NCI-H524 treated with DMSO at 0.1 percent for 48 hours (cell line): ENCODE measurements around the gene SLC36A2.
A peak's percentile ranks its signal among the peaks of the same experiment; 100 is the strongest.
"Not testable (repeated sequence)": the region's sequence is repeated elsewhere in the genome, so short reads cannot be mapped to it uniquely, and the experiment has no call there.

ENCODE experiments used
- DNase-seq: peaks from one replicate; lab custom pipeline; 2025; lab: John Stamatoyannopoulos, UW

SLC36A2 gene

DNA sequence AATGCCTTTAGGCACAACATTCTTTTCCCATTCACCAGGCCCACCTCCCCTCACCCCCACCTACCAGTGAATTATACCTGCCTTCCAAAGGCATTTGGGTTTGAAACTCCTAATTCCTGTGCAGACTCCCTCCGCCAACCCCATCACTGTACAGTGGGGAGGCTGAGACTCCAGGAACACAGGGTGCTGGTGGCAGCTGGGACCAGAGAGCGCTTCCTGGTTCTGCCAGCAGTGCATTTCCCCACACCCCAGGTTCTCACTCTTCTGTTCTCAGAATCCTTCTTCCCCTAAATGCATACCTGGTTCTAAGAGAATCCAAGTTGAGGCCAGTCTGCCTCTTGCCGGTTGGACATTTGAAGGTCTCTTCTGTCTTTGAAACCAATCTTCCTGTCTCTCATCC, 21.1 kb downstream of the SLC36A2 start:
- no peak for DNase-seq

DNA sequence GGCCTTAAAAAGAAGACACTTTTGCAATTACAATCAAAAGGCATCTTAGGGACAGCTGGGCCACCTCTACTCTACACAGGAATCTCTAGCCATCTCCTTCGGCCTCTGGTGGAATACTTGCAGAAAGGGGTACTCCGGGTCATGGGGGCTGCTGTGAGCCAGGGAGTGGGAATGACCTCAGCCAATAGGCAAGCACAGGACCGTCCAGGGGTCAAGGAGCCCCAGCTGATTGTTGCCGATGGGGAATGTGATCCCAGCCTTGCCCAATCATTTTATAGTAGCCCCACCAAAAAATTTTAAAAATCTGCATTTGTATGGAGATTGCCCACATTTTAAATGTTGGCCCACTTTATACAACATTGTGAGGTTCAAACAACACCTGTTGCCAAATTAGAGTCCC, 26.9 kb downstream of the SLC36A2 start:
- no peak for DNase-seq

DNA sequence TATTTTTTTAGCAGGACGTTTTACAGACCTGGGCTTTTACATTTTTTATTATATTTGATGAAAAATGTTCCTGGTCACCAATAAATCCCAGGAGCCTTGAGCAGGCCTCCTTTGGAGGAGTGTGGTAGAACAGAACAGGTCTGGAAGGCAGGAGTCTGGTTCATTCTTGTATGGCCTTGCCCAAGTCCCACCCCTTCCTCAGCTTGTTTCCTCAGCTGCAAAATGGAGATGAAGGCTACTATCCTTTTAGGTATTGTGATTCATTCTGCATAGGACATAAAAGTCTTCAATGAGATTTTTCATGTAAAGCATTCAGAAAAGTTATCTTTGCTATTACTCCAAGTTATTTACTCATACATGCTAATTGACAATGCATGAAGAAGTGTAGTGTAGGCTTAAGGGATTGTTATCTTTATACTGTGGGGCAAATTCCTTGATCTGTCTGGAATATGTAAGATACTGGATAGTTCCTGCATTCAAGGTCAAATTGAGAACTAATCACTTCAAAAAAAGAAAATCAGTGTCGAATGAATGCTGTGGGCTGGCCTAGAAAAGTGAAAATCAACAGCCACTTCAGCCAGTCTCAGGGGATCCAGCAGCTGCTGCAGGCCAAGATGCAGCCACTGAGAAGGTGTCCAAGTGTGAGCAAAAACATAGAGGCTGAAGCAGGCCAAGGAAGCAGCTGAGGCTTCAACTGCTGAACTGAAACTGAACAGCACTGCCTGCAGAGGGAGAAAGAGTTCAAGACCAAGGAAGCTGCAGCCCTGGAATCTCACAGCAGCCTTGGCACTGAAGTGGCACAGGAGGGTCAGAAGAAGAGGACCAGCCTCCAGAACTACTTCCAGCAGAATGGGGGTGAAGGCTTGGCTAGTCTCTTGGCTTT, 28.3 kb downstream of the SLC36A2 start:
- peak; percentile 22 for DNase-seq

DNA sequence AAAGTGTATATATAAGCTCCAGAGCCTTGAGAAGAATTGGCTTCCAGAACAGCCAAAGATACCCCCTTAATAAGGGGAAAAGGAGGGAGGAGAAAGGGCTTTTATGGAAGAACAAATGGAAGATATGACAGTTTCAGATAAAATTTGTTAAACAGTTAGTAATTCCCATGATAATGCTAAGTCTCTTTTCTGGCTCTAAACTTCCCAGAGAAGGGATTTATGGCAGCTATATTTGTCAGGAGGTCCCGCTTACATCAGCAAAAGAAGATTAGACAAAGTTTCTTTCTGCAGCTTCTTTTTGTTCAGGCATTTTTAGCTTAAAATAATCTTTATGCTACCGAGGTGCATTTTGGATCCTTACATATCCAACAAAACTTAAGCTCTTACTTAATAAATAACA, 29.5 kb downstream of the SLC36A2 start:
- no peak for DNase-seq

DNA sequence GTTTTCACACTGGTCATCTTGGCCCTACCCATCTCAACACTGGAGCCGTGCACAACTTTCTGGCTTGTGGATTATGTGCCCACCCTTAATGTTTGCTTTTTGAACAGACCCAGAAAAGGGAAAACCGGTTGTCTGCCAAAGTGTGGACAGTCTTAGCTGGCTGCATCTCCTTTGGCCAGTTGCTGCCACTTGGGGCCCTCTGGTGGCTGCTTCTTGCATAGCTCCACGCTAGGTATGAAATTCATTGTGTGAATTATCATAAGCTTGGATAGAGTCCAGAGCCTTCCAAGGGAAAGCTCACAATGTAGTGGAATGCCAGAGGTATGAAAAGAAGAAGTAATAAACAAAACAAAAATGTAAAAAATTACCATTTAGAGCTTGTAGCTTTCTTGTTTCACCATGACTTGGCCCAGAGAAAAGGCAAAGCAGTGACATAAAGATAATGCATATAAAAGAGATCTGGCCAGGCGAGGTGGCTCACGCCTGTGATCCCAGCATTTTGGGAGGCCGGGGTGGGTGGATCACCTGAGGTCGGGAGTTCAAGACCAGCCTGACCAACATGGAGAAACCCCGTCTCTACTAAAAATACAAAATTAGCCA, 31.3 kb downstream of the SLC36A2 start:
- DNase-seq, result no peak

DNA sequence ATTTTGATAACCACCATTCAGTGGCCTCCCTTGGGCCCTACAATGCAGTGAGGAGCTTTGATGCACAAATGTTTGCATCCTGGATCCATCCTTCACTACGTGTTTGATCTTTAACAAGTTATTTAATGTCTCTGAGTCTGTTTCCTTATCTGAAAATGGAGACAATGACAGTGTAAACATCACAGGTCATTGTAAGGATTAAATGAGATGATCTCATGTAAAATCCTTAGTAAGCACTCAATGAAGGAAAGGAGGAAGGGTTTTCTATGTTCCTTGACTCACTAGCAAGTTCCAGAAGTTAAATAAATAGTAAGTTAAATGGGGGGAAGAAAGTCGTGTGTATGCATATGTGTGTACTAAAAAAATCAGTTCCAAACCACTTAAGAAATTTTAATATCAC, 34.0 kb downstream of the SLC36A2 start:
- DNase-seq, result no peak

DNA sequence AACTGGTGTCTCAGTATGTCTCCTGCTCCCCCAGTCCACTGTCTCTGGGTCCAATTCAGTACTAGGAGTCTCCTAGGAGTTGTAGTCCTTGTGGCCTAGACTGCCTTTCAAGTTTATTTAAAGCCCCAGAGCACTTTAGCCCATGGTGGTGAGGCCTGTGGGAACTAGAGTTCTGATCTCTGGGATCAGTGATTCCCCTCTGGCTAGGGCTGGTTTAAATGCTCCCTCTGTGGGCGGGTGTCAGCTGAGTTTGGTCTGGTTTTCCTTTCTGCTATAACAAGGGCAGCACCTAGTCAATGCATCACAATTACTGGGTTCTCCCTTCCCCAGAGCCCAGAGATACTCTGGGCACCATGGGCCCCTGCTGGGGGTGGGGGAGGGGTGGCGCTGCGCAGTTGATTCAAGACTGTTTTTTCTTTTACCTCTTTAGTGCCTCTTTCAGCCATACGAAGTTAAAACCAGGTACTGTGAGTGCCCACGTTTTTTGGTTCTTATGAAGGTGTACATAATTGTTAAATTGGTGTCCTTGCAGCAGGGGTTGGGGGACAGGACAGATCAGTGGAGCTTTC, 34.5 kb downstream of the SLC36A2 start:
- DNase-seq, result no peak

DNA sequence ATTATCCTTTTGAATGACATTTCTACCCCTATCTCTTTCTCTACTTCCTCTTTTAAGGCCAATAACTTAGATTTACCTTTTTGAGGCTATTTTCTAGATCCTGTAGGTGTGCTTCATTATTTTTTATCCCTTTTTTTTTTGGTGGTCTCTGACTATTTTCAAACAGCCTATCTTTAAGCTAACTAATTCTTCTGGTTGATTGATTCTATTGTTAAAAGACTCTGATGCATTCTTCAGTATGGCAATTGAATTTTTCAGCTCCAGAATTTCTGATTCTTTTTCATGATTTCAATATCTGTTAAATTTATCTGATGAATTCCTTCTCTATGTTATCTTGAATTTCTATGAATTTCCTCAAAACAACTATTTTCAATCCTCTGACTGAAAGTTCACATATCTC, 36.4 kb downstream of the SLC36A2 start:
- DNase-seq, result no peak

DNA sequence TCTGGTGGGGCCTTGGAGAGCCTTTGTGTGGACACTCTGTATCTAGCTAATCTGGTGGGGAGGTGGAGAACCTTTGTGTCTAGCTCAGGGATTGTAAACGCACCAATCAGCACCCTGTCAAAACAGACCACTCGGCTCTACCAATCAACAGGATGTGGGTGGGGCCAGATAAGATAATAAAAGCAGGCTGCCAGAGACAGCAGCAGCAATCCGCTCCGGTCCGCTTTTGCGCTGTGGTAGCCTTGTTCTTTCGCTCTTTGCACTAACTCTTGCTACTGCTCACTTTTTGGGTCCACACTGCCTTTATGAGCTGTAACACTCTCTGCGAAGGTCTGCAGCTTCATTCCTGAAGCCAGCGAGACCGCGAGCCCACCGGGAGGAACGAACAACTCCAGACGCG, 37.5 kb downstream of the SLC36A2 start:
- not testable (repeated sequence) for DNase-seq

DNA sequence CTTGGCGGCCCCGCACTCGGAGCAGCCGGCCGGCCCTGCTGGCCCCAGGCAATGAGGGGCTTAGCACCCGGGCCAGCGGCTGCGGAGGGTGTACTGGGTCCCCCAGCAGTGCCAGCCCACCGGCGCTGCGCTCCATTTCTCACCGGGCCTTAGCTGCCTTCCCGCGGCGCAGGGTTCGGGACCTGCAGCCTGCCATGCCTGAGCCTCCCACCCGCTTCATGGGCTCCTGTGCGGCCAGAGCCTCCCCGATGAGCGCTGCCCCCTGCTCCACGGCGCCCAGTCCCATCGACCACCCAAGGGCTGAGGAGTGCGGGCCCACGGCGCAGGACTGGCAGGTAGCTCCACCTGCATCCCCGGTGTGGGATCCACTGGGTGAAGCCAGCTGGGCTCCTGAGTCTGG, 38.1 kb downstream of the SLC36A2 start:
- not testable (repeated sequence) for DNase-seq

DNA sequence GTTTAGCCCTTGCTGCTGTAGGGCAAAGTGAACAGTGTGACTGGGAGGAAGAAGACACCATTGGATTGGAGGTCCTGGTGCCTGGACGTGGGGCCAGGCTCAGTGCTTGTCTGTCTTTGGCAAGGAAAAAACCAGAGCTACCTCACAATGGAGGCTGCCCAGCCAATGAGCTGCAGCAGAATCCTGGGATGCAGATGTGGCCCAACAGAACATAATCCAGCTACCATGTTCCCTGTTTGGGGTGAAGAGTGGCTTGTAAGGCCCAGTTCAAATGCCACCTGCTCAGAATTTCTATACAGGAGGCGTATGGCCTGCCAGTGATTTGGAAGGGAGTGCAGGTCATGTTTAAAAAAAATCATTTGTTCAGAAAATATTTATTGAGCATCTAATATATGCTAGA, 43.7 kb downstream of the SLC36A2 start, which contains the start of gene SLC36A3:
Gene SLC36A3 (minus strand): TSS at position 101 of the 400 bp plus-strand sequence. CDS start 412 bp downstream, outside the sequence.
- DNase-seq, result no peak

DNA sequence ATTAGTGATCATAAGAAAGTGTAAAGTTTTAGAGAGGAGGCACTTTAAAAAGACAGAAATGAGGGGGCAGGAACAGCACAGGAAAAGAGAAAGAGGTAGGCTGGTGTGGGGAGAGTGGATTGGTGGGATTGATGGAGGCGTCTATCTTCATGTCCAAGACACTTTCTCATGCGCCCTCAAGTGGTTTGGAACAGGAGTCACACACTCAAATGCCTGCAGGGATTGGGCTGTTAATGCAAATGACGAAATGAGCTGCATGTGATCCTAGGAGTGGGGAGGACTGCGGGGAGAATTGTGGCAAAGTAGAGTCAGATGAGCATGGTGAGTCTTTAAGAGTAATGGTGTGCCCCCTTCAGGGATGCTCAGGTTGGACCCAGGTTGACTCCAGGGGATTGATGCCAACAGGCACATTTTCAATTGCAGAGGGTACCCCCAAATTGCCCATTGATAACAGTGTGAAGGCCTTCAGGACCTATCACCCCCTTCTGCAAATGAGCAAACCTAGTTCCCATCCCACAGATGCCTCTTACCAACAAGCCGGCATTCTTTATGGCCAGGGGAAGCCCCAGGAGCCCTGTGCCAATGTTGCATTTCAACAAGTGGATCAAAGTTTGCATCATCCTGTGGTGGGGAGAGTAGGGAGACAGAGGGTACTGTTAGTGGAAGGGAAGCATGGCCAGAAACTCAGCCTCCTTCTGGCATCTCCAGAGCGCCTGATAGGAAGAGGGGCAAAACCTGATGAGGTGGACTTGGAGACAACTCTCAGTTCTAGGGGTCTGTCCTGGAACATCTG, 49.1 kb downstream of the SLC36A2 start:
- peak; percentile 16 for DNase-seq

DNA sequence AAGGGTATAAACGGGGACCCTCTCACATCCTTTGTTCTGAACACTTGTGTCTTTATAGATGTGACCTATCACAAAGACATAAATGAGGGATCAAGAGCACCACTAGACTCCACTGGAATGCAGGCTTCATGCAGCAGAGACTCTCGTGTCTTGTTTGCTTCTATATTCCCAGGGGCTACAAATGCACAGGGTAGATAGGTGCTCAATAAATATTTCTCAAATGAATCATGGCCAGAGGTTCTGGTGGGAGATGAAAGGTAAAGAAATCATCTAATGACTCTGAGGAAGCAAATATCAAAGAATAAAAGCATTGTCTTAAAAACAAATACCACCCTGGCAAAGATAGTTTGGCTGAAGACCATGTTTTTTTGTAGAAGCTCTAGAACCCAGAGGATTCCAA, 50.4 kb downstream of the SLC36A2 start:
- no peak for DNase-seq

DNA sequence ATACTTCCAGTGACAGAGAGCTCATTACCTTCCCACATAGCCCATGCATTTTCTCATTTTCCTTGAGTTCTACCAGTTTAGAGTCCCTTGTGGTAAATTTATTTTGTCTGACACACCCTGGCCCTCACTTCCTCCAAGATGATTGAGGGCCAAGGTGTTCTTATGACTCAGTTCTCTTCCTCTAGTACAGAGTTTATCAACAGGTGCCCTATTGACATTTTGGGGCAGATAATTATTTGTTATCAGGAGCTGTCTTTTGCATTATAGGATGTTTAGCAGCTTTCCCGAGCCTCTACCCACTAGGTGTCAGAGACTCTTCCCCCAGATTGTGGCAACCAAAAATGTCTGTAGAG, 50.9 kb downstream of the SLC36A2 start:
- no peak for DNase-seq

DNA sequence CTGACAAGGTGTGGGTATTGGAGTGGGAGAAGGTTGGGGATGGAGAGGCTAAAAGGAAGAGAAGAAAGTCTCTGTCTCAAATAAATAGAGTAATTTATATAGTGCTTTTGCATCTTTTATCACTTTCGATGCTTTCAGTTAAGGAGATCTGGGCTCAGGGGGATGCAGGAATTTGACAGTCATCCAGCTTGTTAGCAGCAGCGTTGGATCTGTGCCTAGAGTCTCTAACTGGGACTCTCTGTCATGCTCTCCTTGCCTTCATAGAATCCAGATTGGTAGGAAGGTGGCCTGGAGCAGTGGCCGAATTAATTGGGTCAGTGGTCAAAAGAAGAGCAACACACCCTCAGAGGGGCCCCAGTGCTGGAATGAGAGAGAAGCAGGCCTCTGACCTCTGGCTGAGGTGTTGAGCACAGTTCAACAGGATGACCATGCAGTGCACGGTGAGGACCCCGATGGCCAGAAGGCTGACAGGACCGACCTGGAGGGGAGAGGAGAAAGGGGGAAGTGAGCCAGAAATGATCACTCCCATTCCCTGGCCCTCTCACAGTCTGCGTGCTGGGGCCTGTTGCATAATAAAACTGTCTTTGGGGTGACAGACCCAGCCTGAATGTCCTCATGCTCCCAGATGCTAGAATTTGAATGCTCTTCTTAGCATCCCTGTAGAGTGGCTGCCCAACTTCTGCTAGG, 51.4 kb downstream of the SLC36A2 start:
- no peak for DNase-seq

DNA sequence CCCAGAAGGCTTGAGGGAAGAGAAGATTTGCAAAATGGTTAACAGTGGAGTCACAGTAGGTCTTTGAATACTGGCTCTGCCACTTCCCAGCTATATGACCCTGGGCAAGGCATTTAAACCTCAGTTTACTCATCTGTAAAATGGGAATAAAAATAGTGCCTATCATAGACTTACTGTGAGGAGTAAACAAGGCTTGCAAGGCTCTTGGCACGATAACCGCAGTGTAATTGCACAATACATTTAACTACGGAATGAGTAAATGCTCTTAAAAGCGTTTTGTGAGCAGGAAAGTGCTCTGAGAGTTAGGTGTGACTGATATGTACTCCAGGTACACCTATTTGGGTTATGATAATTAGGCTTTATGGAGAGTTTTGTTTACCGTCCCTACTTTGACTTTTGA, 52.2 kb downstream of the SLC36A2 start:
- DNase-seq, result no peak

DNA sequence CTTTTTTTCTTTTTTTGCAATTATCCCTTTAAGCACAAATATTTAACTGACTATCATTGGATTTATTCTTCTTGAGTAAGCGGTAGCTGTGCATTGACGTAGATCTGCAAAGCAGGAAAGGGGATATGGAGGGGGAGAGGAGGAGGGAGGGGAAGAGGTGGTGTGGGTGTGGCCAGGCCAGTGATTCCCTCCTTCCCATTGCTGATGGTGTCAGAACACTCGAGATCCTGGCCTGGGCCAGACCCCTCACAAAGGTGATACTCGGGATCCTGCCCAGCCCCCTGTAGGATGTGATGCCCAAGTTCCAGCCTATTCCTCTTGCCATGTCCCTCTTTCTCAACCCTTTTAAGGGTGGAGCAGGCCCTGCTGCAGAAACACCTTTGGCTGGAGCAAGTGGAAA, 53.7 kb downstream of the SLC36A2 start:
- DNase-seq, result no peak

DNA sequence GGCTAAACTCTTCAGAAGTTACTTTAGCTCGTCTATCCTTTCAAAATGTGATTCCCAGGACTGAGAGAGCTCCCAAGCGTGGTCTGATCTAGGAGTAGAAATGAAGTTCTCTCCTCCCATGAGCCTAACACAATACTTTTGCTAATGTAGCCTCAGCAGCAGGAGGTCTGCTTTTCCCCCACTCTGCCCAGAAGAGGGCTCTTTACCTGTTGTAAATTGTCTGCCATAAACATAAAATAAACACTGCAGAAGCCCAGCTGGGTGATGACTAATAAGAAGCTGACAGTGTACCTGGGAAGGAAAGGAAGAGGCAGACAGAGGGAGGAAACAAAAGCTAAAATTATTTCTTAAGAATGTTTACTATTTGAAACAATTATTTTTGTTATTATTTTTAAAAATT, 59.2 kb downstream of the SLC36A2 start:
- no peak for DNase-seq

DNA sequence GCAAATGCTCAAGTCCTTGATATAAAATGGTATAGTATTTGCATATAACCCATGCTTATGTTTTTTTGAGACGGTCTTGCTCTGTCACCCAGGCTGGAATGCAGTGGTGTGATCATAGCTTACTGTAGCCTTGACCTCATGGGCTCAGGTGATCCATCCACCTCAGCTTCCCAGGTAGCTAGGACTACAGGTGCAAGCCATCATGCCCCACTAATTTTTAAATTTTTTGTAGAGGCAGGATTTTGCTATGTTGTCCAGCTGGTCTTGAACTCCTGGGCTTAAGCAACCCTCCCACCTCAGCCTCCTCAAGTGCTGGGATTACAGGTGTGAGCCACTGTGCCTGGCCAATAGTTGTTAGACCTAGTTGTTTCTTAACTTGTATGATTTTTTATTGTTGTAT, 61.1 kb downstream of the SLC36A2 start:
- no peak for DNase-seq

DNA sequence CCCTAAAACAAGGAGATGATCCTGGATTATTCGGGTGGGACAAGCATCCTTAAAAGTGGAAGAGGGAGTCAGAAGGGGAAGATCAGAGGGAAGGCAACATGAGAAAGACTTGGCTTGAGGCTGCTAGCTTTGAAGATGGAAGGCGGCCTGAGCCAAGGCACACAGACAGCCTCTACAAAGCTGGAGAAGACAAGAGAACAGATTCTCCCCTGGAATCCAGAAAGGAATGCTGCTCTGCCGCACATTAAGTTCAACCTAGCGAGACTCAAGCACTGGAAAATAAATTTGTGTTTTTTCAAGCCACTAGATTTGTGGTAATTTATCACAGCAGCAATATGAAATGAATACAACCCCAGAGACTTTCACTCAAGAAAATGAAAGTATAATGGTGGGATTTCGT, 61.7 kb downstream of the SLC36A2 start:
- DNase-seq, result no peak

DNA sequence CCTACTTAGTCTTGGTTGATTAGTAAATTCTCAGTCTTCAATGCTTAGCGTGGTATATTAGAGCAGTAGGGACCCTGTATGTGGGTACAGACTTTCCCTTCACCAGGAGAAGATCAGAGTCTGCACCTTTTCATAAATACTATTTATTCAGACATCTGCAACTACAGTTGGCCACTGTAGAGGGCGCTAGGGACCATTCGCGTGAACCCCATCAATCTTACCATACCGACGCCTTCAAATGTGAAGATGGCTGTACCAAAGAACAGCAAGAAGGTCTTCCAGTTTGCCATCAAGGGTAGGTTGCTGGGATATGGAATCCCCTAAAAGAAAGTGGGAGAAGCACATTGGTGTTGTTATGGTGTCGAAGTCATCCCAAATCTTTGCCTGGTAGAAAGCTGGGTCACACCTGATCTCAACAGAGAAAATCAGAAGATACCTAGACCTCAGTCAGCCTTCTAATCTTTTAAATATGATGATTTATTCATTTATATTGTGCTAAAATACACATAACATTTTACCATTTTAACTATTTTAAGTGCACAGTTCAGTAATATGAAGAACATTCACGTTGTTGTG, 62.9 kb downstream of the SLC36A2 start:
- no peak for DNase-seq
